Neural progenitor cell (in vitro differentiated cells): Measurements from ENCODE around the gene ITGA2.

Experiments used
- EZH2 ChIP-seq: fragments of 200-600 bp; sonication (generic); IDR thresholded peaks from 2 replicates; pipeline ENCODE4 v1.6.1; 2017; ENCODE audit warnings: antibody characterized with exemption, mild to moderate bottlenecking, moderate library complexity
- EZH2phosphoT487 ChIP-seq: fragments of 200-600 bp; sonication (generic); IDR thresholded peaks from 2 replicates; pipeline ENCODE4 v1.6.1; 2017; ENCODE audit warnings: antibody characterized with exemption
- TF ChIP-seq, protein P1 (sequence below): fragments of 200-600 bp; sonication (generic); IDR thresholded peaks from 2 replicates; pipeline ENCODE4 v1.5.1; 2017; ENCODE audit warnings: antibody characterized with exemption, mild to moderate bottlenecking

GRCh38 chr5:53092242-53092641 lies 103.1 kb downstream of the ITGA2 start:
- TF ChIP-seq, protein P1, sequence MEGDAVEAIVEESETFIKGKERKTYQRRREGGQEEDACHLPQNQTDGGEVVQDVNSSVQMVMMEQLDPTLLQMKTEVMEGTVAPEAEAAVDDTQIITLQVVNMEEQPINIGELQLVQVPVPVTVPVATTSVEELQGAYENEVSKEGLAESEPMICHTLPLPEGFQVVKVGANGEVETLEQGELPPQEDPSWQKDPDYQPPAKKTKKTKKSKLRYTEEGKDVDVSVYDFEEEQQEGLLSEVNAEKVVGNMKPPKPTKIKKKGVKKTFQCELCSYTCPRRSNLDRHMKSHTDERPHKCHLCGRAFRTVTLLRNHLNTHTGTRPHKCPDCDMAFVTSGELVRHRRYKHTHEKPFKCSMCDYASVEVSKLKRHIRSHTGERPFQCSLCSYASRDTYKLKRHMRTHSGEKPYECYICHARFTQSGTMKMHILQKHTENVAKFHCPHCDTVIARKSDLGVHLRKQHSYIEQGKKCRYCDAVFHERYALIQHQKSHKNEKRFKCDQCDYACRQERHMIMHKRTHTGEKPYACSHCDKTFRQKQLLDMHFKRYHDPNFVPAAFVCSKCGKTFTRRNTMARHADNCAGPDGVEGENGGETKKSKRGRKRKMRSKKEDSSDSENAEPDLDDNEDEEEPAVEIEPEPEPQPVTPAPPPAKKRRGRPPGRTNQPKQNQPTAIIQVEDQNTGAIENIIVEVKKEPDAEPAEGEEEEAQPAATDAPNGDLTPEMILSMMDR = no peak
- TF ChIP-seq EZH2 (no peak), EZH2phosphoT487 (no peak)
